GM12878 (cell line): ENCODE measurements around the gene IFNA2. TPM values are rescaled to one million over a fixed set of nuclear protein-coding genes. Genes with fewer than 3 reads are reported as not detected.
A peak's percentile ranks its signal among the peaks of the same experiment; 100 is the strongest.

Source experiments
- ATAC-seq: fragments of 200-7000 bp; cut with Tn5 transposase; 3 replicates; pipeline ENCODE4 v1.9.1; 2020; ENCODE audit warnings: mild to moderate bottlenecking, moderate library complexity
- Bru-seq: library from RNA; stranded (reverse); fragments of 400-500 nt; gene quantifications from one replicate; lab custom pipeline; 2021; lab: Mats Ljungman, UMichigan
- BruChase-seq, 2 experiments: library from RNA; stranded (reverse); fragments of 400-500 nt; gene quantifications; one replicate each; lab custom pipeline; 2021; lab: Mats Ljungman, UMichigan
- BruUV-seq: library from RNA; stranded (reverse); fragments of 400-500 nt; replicated peaks from 2 replicates; lab custom pipeline; 2021; lab: Mats Ljungman, UMichigan
- CTCF ChIA-PET: fragments of 300-600 bp; sonication (Branson Sonifier 250); formaldehyde crosslinking; extraction: SDS; loops from one replicate; lab custom pipeline; 2021; ENCODE audit warnings: inconsistent platforms; lab: Yijun Ruan, JAX
- POLR2A ChIA-PET: fragments of 350-600 bp; formaldehyde crosslinking; extraction: SDS; loops from one replicate; lab custom pipeline; 2021; ENCODE audit warnings: inconsistent platforms; lab: Charles Lee
- RAD21 ChIA-PET: fragments of 300-600 bp; sonication (Branson Sonifier 250); formaldehyde crosslinking; loops from one replicate; lab custom pipeline; 2023; ENCODE audit warnings: antibody characterized with exemption; ENCODE audit not compliant: unreplicated experiment; lab: Charles Lee
- SMC1A ChIA-PET: fragments of 300-600 bp; sonication (Branson Sonifier 250); formaldehyde crosslinking; loops from one replicate; lab custom pipeline; 2023; ENCODE audit not compliant: unreplicated experiment, uncharacterized antibody; lab: Charles Lee
- DNase-seq: peaks from one replicate; pipeline ENCODE4 v3.0.0-alpha.2; 2011; ENCODE audit warnings: low read depth, low spot score
- FAIRE-seq: peaks from 3 replicates; lab custom pipeline; 2011; peaks lifted over from hg19 to GRCh38; lab: Jason Lieb, UNC
- H2AFZ ChIP-seq: 2 replicates; pipeline ENCODE4 v1.6.0; 2011; ENCODE audit warnings: low read depth, low read length, control low read depth; ENCODE audit not compliant: control insufficient read depth
- H3K27ac ChIP-seq: 2 replicates; pipeline ENCODE4 v1.5.1; 2011; ENCODE audit warnings: control low read depth; ENCODE audit not compliant: control insufficient read depth, insufficient read depth
- H3K27me3 ChIP-seq, 2 experiments: replicated peaks in 1 of 2; 2 replicates each; pipeline versions ENCODE4 v1.6.0 to v1.6.1; 2011; ENCODE audit warnings: low read length in 1 of 2; ENCODE audit not compliant: control insufficient read depth in 2 of 2, insufficient read depth in 2 of 2
- H3K36me3 ChIP-seq, 2 experiments: 2 replicates each; pipeline ENCODE4 v1.5.1; 2011; ENCODE audit warnings: low read length in 1 of 2; ENCODE audit not compliant: control insufficient read depth in 2 of 2, insufficient read depth in 2 of 2
- H3K4me1 ChIP-seq: 2 replicates; pipeline ENCODE4 v1.6.1; 2011; ENCODE audit warnings: mild to moderate bottlenecking, low read length, moderate library complexity, mixed read lengths; ENCODE audit not compliant: control insufficient read depth, insufficient read depth
- H3K4me2 ChIP-seq: 2 replicates; pipeline ENCODE4 v1.6.0; 2011; ENCODE audit warnings: control low read depth; ENCODE audit not compliant: control insufficient read depth, insufficient read depth
- H3K4me3 ChIP-seq: fragments of 200-600 bp; sonication (generic); 2 replicates; pipeline ENCODE4 v1.5.1; 2016
- H3K79me2 ChIP-seq: 2 replicates; pipeline ENCODE4 v1.6.0; 2011; ENCODE audit warnings: low read length; ENCODE audit not compliant: control insufficient read depth, insufficient read depth
- H3K9ac ChIP-seq: 2 replicates; pipeline ENCODE4 v1.8.0; 2011; ENCODE audit warnings: low read length, control low read depth, mixed read lengths; ENCODE audit not compliant: control insufficient read depth, insufficient read depth
- H3K9me3 ChIP-seq: replicated peaks from 3 replicates; pipeline ENCODE4 v1.5.1; 2011; ENCODE audit warnings: mild to moderate bottlenecking, low read length; ENCODE audit not compliant: control insufficient read depth, insufficient read depth
- H4K20me1 ChIP-seq: 2 replicates; pipeline ENCODE4 v1.6.0; 2011; ENCODE audit not compliant: control insufficient read depth, insufficient read depth
- BRCA1 ChIP-seq: IDR thresholded peaks from 2 replicates; pipeline ENCODE4 v1.6.1; 2011; ENCODE audit warnings: low read depth, low read length, improper control_type of control experiment
- ETV6 ChIP-seq, 2 experiments: fragments of 450-650 bp in 1 of 2; IDR thresholded peaks in 1 of 2; conservative IDR thresholded peaks in 1 of 2; 2 replicates each; pipeline ENCODE4 v1.6.1; 2014; ENCODE audit warnings: antibody characterized with exemption in 1 of 2, borderline replicate concordance in 1 of 2, low read depth in 1 of 2, mild to moderate bottlenecking in 1 of 2, moderate library complexity in 1 of 2
- GATAD2B ChIP-seq: fragments of 450-650 bp; conservative IDR thresholded peaks from 2 replicates; pipeline ENCODE4 v1.6.1; 2017; ENCODE audit warnings: low read depth, mild to moderate bottlenecking, moderate library complexity
- HDAC6 ChIP-seq: fragments of 200-600 bp; sonication (generic); IDR thresholded peaks from one replicate; pipeline ENCODE4 v1.8.0; 2017; ENCODE audit warnings: antibody characterized with exemption; ENCODE audit not compliant: unreplicated experiment
- IKZF1 ChIP-seq: fragments of 450-650 bp; conservative IDR thresholded peaks from 2 replicates; pipeline ENCODE4 v1.6.1; 2017; ENCODE audit warnings: antibody characterized with exemption, mild to moderate bottlenecking
- LARP7 ChIP-seq: fragments of 450-650 bp; IDR thresholded peaks from 2 replicates; pipeline ENCODE4 v1.6.1; 2017; ENCODE audit warnings: mild to moderate bottlenecking
- MEF2A ChIP-seq: IDR thresholded peaks from 2 replicates; pipeline ENCODE4 v1.6.1; 2011; ENCODE audit warnings: low read depth, mild to moderate bottlenecking, low read length, moderate library complexity; ENCODE audit not compliant: insufficient read depth
- NR2C1 ChIP-seq: fragments of 450-650 bp; IDR thresholded peaks from 2 replicates; pipeline ENCODE4 v1.6.1; 2017; ENCODE audit warnings: antibody characterized with exemption, mild to moderate bottlenecking, moderate library complexity
- NR2F1 ChIP-seq: fragments of 450-650 bp; conservative IDR thresholded peaks from 2 replicates; pipeline ENCODE4 v1.6.1; 2017; ENCODE audit warnings: mild to moderate bottlenecking
- PML ChIP-seq: IDR thresholded peaks from 2 replicates; pipeline ENCODE4 v1.6.1; 2012; ENCODE audit warnings: low read length, inconsistent platforms
- PRDM15 ChIP-seq: fragments of 450-650 bp; formaldehyde crosslinking; IDR thresholded peaks from 2 replicates; pipeline ENCODE4 v1.4.0; 2020; ENCODE audit warnings: mild to moderate bottlenecking, moderate library complexity
- RFX5 ChIP-seq: IDR thresholded peaks from 2 replicates; pipeline ENCODE4 v1.6.1; 2011; ENCODE audit warnings: low read depth, low read length, improper control_type of control experiment
- ZNF384 ChIP-seq: IDR thresholded peaks from 2 replicates; pipeline ENCODE4 v1.6.1; 2012; ENCODE audit warnings: low read depth, mild to moderate bottlenecking, low read length, improper control_type of control experiment, borderline replicate concordance
- whole genome bisulfite sequencing: methylation state at CpG from one replicate; pipeline ENCODE4 v1.1.6; 2016; ENCODE audit warnings: low lambda C conversion rate; ENCODE audit not compliant: insufficient replicate concordance, insufficient coverage; ENCODE audit errors: missing lambda C conversion rate; 5-methylcytosine and 5-hydroxymethylcytosine counted together
- in situ Hi-C: fragments of 300-500 bp; cut with MboI; formaldehyde crosslinking; loops from 9 replicates; pipeline ENCODE4 v1.14.3; 2018; ENCODE audit warnings: mixed read lengths
- intact Hi-C: fragments of 100-400 bp; cut with micrococcal nuclease; formaldehyde crosslinking; loops from one replicate; pipeline ENCODE4 v1.14.2; 2022; ENCODE audit not compliant: unreplicated experiment
- long read RNA-seq, 2 experiments: library from polyadenylated mRNA; unstranded; transcript quantifications; one replicate each; pipeline ENCODE4 v2.0.0, GENCODE V29; 2019 to 2020
- polyA minus RNA-seq, 3 experiments: library from RNA; depleted of rRNA, polyadenylated mRNA; stranded (reverse); fragments of >200 nt; gene quantifications; 2 replicates each; pipeline ENCODE4 v1.2.3, GENCODE V29; 2011
- polyA plus RNA-seq, 11 experiments: library from polyadenylated mRNA; depleted of rRNA in 4 of 11; unstranded in 6 of 11; stranded (reverse) in 5 of 11; fragments of >200 nt; fragmentation: Nextera tagmentation in 4 of 11; fragmentation: Illumina TruSeq in 1 of 11; extraction: Ambion mirVana in 4 of 11; extraction: Trizol in 1 of 11; gene quantifications; 1 replicate in 1 of 11; 2 replicates in 10 of 11; pipeline versions ENCODE4 v1.2.1 to v1.2.3, GENCODE V29; 2011 to 2016; ENCODE audit warnings: inconsistent platforms in 2 of 11, missing spikeins in 2 of 11, low read depth in 1 of 11
- total RNA-seq, 4 experiments: library from RNA; depleted of rRNA in 3 of 4; stranded (reverse); fragments of >200 nt in 3 of 4; fragmentation: Illumina TruSeq in 1 of 4; extraction: Trizol in 1 of 4; gene quantifications; 2 replicates each; pipeline versions ENCODE4 v1.2.1 to v1.2.3, GENCODE V29; 2013 to 2021
- TF ChIP-seq, protein P1 (sequence below): IDR thresholded peaks from 2 replicates; pipeline ENCODE4 v1.6.1; 2011; ENCODE audit warnings: low read depth, low read length, improper control_type of control experiment, borderline replicate concordance

Gene IFNA2
- total RNA-seq (2013; cell fraction: nucleolus; rRNA removed) = 5.9 and 6.9 TPM in 2 replicates
- total RNA-seq (2014; rRNA removed) (0.33 and 0.73 TPM in 2 replicates), total RNA-seq (2014; rRNA removed; fragmentation: Illumina TruSeq; extraction: Trizol) (0.31 and 0.46 TPM in 2 replicates), total RNA-seq (2021) (0.26 TPM in 1 of 2 replicates, not detected in the other), polyA plus RNA-seq (2011; rRNA removed) (2.8 and 3.7 TPM in 2 replicates), polyA plus RNA-seq (2014; fragmentation: Illumina TruSeq; extraction: Trizol) (0.43 and 1.1 TPM in 2 replicates), polyA plus RNA-seq (2014; fragmentation: Nextera tagmentation; extraction: Ambion mirVana) (1 to 10 TPM; 1.3 to 1.8 TPM), polyA plus RNA-seq (2014; rRNA removed) (0.06 and 0.59 TPM in 2 replicates), polyA plus RNA-seq (2016; fragmentation: Nextera tagmentation; extraction: Ambion mirVana) (not detected), polyA minus RNA-seq (2011; rRNA and poly(A)+ RNA removed) (3.3 and 3.8 TPM in 2 replicates), Bru-seq, nascent RNA (percentile 59 among the genes with signal in this experiment), BruChase-seq, experiment 1, labeled RNA remaining after a 6-hour chase (percentile 68 among the genes with signal in this experiment), BruChase-seq, experiment 2, labeled RNA remaining after a 2-hour chase (percentile 67 among the genes with signal in this experiment)
- not detected for polyA plus RNA-seq (2011; ENCODE audit: low read depth)
- 1.2 and 2.1 TPM in 2 replicates for polyA plus RNA-seq (2011; cell fraction: cytosol; rRNA removed)
- polyA plus RNA-seq (2011; cell fraction: nucleus; rRNA removed) = 2.0 and 3.0 TPM in 2 replicates
- 0.23 and 0.36 TPM in 2 replicates for polyA plus RNA-seq (2012)
- polyA minus RNA-seq (2011; cell fraction: cytosol; rRNA and poly(A)+ RNA removed) = not detected in 2 replicates
- 2.6 and 3.0 TPM in 2 replicates for polyA minus RNA-seq (2011; cell fraction: nucleus; rRNA and poly(A)+ RNA removed)
- long read RNA-seq, experiment 1 = 0 reads
- long read RNA-seq, experiment 2, partial matches to known transcripts = 0 of 4 reads
- long read RNA-seq, experiment 2, other reads (novel, unspliced or antisense) = 0 of 4 reads

- Histone ChIP-seq H3K27ac (peak within 1 kb of the TSS; percentile 54), H3K36me3 (no peaks in the 10 kb centered on the region), H3K9me3 (no peaks in the 10 kb centered on the region; the same call in 2 of the 3 replicates), H3K27me3 (no peaks in the 10 kb centered on the region), H3K4me3 (no peak within 1 kb of the TSS), H4K20me1 (no peaks in the 10 kb centered on the region), H3K4me2 (peak within 1 kb of the TSS; percentile 39), H3K4me1 (peaks cover 17% of the 10 kb centered on the region), H2AFZ (peak within 1 kb of the TSS; percentile 13), H3K9ac (no peak within 1 kb of the TSS), H3K79me2 (no peaks in the 10 kb centered on the region)
- CTCF ChIA-PET = interaction anchor here (0.9 to 4.2 kb wide), 5 partner anchors 10 to 59 kb away, joined by 3 to 37 read pairs (median 4); partner anchors contain the start of gene KLHL9
- POLR2A ChIA-PET = interaction anchor here (1.2 kb wide), 1 partner anchor 54 kb away, joined by 3 read pairs; no protein-coding TSS in a partner anchor
- SMC1A ChIA-PET = interaction anchor here (1.0 to 2.1 kb wide), 4 partner anchors 10 to 51 kb away, joined by 3 to 5 read pairs (median 4); no protein-coding TSS in a partner anchor
- BruUV-seq = no TSS peak
- peak; percentile 31 for FAIRE-seq
- RAD21 ChIA-PET = interaction anchor here (0.9 to 1.9 kb wide), 6 partner anchors 11 to 55 kb away, joined by 3 to 6 read pairs (median 4); partner anchors contain the start of gene KLHL9
- in situ Hi-C loops (no loop called here), intact Hi-C loops (no loop called here)
- WGBS = 7% methylated on average over 1 of the region's 1 CpG
- peak; percentile 28 for ATAC-seq
- peak; percentile 46 for DNase-seq
- TF ChIP-seq RFX5 = no peak
- peak; percentile 46 for TF ChIP-seq GATAD2B
- TF ChIP-seq ETV6 (conservative IDR thresholded peaks at IDR 0.05 in 1 of 2, IDR thresholded peaks at IDR 0.05 in 1 of 2; ENCODE audit: borderline replicate concordance in 1 of 2, low read depth in 1 of 2) = no peak
- TF ChIP-seq ZNF384 = peak; percentile 48; the same call in 1 of the 2 replicates
- TF ChIP-seq NR2F1 = peak; percentile 61
- no peak for TF ChIP-seq MEF2A
- no peak for TF ChIP-seq PML
- no peak for TF ChIP-seq HDAC6
- no peak for TF ChIP-seq LARP7
- peak; percentile 50; the same call in 1 of the 2 replicates for TF ChIP-seq IKZF1
- no peak for TF ChIP-seq NR2C1
- no peak for TF ChIP-seq PRDM15 (CRISPR knock-in tag)
- TF ChIP-seq, protein P1, sequence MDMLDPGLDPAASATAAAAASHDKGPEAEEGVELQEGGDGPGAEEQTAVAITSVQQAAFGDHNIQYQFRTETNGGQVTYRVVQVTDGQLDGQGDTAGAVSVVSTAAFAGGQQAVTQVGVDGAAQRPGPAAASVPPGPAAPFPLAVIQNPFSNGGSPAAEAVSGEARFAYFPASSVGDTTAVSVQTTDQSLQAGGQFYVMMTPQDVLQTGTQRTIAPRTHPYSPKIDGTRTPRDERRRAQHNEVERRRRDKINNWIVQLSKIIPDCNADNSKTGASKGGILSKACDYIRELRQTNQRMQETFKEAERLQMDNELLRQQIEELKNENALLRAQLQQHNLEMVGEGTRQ = no peak
- TF ChIP-seq BRCA1 = no peak
Measured at GRCh38 chr9:21385131-21385670, at the start of gene IFNA2. Gene IFNA2 (minus strand): TSS chr9:21385398. CDS start chr9:21385329, 69 bp downstream.
